Measurements from ENCODE around the gene ELFN1.

ELFN1 gene

GRCh38 chr7:1745576-1746490 lies 75.8 kb downstream of the ELFN1 start:
- no peak for DNase-seq

GRCh38 chr7:1746491-1746975 lies 76.5 kb downstream of the ELFN1 start:
- no peak for DNase-seq

- DNase-seq: no peak
Observed at GRCh38 chr7:1747004-1747801, 77.1 kb downstream of the ELFN1 start.

- DNase-seq: no peak
Observed at GRCh38 chr7:1748076-1748838, 78.2 kb downstream of the ELFN1 start.

- DNase-seq: no peak
Observed at GRCh38 chr7:1748839-1749173, 78.7 kb downstream of the ELFN1 start.

- no peak for DNase-seq
Observed at GRCh38 chr7:1749351-1749863, 79.3 kb downstream of the ELFN1 start.

- no peak for DNase-seq
Observed at GRCh38 chr7:1749864-1750466, 79.9 kb downstream of the ELFN1 start.

- no peak for DNase-seq
Observed at GRCh38 chr7:1750541-1751021, 80.5 kb downstream of the ELFN1 start.

- no peak for DNase-seq
Observed at GRCh38 chr7:1752111-1752510, 82.0 kb downstream of the ELFN1 start.

GRCh38 chr7:1752771-1753563 lies 82.9 kb downstream of the ELFN1 start:
- DNase-seq: no peak

GRCh38 chr7:1753564-1753867 lies 83.4 kb downstream of the ELFN1 start:
- DNase-seq: no peak

- DNase-seq: no peak
Observed at GRCh38 chr7:1754345-1754908, 84.3 kb downstream of the ELFN1 start.

GRCh38 chr7:1755783-1756625 lies 85.9 kb downstream of the ELFN1 start:
- no peak for DNase-seq

GRCh38 chr7:1757601-1758000 lies 87.5 kb downstream of the ELFN1 start:
- DNase-seq: no peak

- no peak for DNase-seq
Observed at GRCh38 chr7:1758028-1758858, 88.2 kb downstream of the ELFN1 start.

GRCh38 chr7:1758859-1759521 lies 88.9 kb downstream of the ELFN1 start:
- no peak for DNase-seq

- no peak for DNase-seq
Observed at GRCh38 chr7:1761097-1761496, 91.0 kb downstream of the ELFN1 start.

- DNase-seq: no peak
Observed at GRCh38 chr7:1761774-1762173, 91.7 kb downstream of the ELFN1 start.
